GM21737 (cell line): ENCODE measurements around the gene UTF1.

Experiments used
- ATAC-seq: cut with Tn5 transposase; IDR thresholded peaks from one replicate; pipeline ENCODE4 v1.9.1; 2021; ENCODE audit warnings: mild to moderate bottlenecking, moderate library complexity; ENCODE audit not compliant: unreplicated experiment

UTF1 gene

DNA sequence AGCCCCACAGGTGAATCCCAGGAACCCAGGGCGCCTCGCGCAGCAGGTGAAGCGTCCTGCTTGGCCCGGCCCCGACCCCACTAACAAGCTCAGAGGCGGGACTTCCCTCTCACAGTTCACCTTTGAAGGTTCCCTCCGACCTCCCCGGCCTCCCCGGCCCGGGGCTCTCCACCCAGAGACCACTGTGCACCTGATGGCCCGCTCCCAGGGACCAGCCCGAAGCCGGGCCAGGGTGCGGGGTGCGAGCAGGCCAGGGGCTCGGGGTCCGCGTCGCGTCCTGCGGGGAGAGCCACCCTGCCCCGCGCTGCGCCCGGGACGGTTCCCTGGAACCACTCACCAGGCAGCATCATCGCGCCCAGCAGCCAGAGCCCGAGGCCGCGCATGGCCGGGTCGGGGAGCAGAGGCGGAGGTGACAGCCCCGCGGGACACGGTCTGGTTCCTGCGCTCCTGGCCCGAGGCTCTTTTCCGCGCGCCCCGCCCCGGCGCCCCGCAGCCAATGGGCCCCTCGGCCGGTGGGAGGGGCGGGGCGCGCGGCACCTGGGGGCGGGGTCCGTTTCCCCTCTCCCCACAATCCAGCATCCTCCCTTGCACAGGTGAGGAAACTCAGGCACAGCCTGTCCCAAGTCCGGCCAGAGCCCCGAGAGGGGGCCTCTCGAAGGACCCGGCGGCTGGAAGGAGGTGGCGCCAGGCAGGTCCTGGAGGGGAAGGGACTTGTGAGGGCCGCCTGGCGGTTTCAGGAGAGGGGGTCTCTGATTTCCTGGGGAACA, 46.6 kb downstream of the UTF1 start, which contains the start of gene ADAM8:
Gene ADAM8 (minus strand): TSS at position 434 of the 767 bp plus-strand sequence. CDS start 51 bp downstream, at position 383.
- peak; percentile 39 for ATAC-seq

DNA sequence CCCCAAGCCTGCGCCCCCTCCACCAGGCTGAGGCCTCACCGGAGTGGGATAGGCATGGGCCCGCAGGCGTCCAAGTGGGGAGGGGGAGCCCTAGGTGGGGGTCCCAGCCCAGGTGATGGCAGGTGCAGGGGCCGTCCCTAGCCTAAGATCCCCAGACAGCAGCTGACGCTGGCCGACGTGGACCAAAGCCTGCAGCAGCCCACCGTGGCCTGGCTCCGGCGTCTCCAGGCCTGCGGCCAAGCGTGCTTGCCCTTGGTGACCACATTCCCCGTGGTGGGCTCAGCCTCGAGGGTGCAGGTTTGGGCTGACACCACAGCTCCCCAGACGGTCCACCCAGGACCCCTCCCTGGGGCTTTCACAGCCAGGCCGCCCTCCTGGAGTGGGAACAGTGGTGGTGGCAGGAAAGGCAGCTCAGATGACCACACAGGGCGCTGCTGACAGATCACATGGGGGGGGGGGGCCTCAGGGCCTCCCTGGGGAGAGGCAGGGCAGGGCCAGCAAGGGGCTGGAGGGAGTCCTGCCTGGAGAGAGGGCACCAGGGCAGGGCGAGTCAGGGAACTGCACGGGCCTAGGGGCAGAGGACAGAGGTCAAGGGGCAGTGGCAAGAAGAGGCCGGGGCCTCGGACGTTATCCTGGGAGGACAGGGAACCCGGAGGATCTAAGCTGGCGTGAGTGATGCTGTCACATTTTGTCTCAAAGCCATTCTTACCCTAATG, 47.4 kb downstream of the UTF1 start:
- ATAC-seq, result no peak

GRCh38 chr10:133277993-133278576, 48.1 kb downstream of the UTF1 start:
- no peak for ATAC-seq

- peak; percentile 33 for ATAC-seq
Measured at GRCh38 chr10:133278577-133279265, 48.7 kb downstream of the UTF1 start.

GRCh38 chr10:133279326-133280226, 49.6 kb downstream of the UTF1 start:
- ATAC-seq, result no peak

GRCh38 chr10:133280391-133281059, 50.5 kb downstream of the UTF1 start:
- no peak for ATAC-seq

DNA sequence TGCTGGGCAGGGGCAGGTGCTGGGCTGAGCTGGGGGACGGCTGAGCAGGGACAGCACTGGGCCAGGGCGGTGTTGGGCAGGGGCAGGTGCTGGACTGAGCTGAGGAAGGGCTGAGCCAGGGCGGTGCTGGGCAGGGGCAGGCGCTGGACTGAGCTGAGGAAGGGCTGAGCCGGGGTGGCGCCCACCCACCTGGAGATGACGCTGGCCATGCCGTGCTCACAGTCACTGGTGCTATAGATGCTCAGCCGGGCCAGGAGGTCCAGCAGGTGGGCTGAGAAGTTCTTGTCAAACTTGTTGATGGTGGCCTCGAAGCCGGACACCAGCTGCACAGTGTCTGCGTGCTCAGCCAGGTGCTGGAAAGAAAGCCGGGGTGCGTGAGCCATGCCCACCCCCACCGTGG, 51.1 kb downstream of the UTF1 start:
- ATAC-seq, result no peak
